ENCODE measurements around the gene ZDHHC11.
"Not testable (repeated sequence)": the region's sequence is repeated elsewhere in the genome, so short reads cannot be mapped to it uniquely, and the experiment has no call there.

Gene ZDHHC11

DNA sequence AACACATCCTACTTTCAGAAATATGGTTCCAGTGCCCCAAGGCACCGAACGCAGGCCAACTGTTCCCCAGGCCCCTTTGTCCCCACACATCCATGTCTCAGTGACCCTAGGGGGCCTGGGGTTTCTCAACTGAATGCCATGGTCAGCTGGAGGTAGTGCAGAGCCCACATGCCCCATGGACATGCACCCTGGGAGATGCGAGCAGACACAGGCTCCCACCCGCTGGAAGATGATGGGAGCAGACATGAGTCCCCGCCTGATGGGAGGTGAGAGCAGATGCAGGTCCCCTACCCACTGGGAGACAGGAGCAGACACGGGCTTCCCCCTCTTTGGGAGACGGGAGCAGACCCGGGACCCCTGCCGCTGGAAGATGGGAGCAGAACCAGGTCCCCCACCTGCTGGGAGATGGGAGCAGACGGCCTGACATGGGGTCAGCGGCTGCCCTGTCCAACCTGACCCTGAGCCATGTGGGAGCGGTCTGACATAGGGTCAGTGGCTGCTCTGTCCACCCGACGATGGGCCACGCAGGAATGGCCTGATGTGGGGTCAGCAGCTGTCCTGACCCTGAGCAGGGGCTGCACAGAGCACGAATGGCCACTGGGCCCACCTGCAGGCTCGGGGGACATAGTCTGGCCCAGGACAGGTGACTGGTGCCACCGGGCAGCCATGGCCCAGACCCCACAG, 84.7 kb downstream of the ZDHHC11 start:
- Mint-ChIP-seq H3K9me3 (no peaks in the 10 kb centered on the region), H3K27ac (no peak overlapping the region), H3K4me1 (ENCODE audit: low read depth) (no peaks in the 10 kb centered on the region), H3K27me3 (ENCODE audit: low read depth) (no peaks in the 10 kb centered on the region), H3K4me3 (no peak overlapping the region), H3K36me3 (ENCODE audit: low read depth) (no peaks in the 10 kb centered on the region)

DNA sequence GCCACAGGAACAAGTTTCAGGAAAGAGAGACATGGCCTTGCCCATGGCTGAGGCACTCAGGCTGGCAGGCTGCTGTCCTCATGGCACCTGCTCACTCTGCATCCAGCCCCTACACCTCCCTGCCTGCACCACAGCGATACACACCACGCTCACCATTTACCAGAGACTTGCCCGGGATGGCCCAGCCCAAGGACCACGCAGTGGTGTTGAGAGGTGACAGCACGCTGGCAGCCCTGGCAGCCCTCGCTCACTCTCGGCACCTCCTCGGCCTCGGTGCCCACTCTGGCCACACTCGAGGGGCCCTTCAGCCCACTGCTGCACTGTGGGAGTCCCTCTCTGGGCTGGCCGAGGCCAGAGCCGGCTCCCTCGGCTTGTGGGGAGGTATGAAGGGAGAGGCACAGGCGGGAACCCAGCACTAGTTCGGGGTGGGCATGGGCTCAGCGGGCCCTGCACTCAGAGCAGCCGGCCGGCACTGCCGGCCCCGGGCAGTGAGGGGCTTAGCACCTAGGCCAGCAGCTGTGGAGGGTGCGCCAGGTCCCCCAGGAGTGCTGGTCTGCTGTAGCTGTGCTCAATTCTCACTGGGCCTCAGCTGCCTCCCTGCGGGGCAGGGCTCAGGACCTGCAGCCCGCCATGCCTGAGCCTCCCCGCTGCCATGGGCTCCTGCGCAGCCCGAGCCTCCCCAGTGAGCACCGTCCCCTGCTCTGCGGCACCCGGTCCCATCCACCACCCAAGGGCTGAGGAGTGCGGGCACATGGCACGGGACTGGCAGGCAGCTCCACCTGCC, 86.6 kb downstream of the ZDHHC11 start:
- Mint-ChIP-seq H3K27ac (no peak overlapping the region), H3K4me3 (no peak overlapping the region)

DNA sequence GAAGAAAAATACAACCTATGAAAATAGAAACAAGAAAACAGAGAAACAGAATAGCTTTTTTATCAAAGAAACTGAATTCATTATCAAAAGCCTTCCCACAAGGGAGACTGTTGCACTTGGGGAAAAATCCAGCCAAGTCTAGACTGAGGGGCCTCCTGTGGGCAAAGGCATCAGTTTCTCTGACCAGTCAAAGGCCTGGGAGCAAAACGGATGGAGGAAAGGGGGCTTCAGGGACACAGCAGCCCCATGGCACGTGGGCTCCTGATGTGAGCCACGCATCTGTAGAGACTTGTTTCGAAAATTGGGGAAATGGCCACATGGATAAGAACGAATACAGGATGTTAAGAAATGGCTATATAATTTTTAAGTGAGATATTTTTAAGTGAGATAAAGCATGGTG, 87.4 kb downstream of the ZDHHC11 start:
- Mint-ChIP-seq H3K27me3 (ENCODE audit: low read depth) (no peaks in the 10 kb centered on the region), H3K4me3 (no peak overlapping the region), H3K36me3 (ENCODE audit: low read depth) (no peaks in the 10 kb centered on the region), H3K27ac (no peak overlapping the region), H3K4me1 (ENCODE audit: low read depth) (no peaks in the 10 kb centered on the region), H3K9me3 (no peaks in the 10 kb centered on the region)

More for the DNA sequence above, 86.6 kb downstream of the ZDHHC11 start:
- no peaks in the 10 kb centered on the region for H3K4me1 Mint-ChIP-seq (ENCODE audit: low read depth)
- no peaks in the 10 kb centered on the region for H3K27me3 Mint-ChIP-seq (ENCODE audit: low read depth)
- no peaks in the 10 kb centered on the region for H3K36me3 Mint-ChIP-seq (ENCODE audit: low read depth)
- H3K9me3 Mint-ChIP-seq = no peaks in the 10 kb centered on the region

DNA sequence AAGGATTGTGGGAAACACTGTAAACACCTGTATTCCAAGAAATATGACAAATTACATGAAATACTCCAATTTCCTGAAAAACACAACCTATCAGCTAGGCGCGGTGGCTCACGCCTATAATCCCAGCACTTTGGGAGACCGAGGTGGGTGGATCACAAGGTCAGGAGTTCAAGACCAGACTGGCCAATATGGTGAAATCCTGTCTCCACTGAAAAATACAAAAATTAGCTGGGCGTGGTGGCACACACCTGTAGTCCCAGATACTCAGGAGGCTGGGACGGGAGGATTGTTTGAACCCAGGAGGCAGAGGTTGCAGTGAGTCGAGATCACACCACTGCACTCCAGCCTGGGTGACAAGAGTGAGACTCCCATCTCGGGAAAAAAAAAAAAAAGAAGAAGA, 87.8 kb downstream of the ZDHHC11 start:
- H3K4me1 Mint-ChIP-seq (ENCODE audit: low read depth); H3K36me3 Mint-ChIP-seq (ENCODE audit: low read depth); H3K27ac Mint-ChIP-seq; H3K27me3 Mint-ChIP-seq (ENCODE audit: low read depth); H3K4me3 Mint-ChIP-seq; H3K9me3 Mint-ChIP-seq: not testable (repeated sequence)

DNA sequence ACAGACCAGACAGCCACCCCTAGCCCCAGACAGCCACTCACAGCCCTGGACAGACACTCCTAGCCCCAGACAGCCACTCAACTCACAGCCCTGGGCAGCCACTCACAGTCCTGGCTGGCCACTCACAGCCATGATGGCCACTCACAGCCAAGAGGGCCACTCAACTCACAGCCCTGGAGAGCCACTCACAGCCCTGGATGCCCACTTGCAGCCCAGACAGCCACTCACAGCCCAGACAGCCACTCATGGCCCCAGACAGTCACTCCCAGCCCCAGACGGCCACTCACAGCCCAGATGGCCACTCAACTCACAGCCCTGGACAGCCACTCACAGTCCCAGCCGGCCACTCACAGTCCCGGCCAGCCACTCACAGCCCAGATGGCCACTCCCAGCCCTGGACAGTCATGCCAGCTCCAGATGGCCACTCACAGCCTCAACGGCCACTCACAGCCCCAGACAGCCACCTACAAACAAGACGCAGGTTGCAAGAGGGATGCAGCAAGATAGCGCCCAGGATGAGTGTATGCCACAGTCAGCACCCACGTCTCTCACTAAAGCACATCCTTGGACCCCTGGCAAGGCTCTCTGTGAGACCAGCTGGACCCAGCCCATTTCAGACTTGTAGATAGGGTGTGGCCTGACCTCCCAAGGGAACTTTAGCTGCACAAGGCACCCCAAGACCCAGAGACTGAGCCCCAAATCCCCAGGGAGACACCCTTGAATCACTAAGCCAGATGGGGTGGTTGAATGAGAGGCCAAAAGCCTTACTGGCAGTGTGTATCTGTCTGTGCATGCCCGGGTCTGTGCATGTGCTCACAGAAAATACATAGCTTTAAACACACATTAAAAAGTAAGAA, 88.7 kb downstream of the ZDHHC11 start:
- H3K36me3 Mint-ChIP-seq (ENCODE audit: low read depth) = no peaks in the 10 kb centered on the region
- H3K9me3 Mint-ChIP-seq = no peaks in the 10 kb centered on the region
- H3K4me1 Mint-ChIP-seq (ENCODE audit: low read depth) = no peaks in the 10 kb centered on the region
- no peak overlapping the region for H3K4me3 Mint-ChIP-seq
- H3K27ac Mint-ChIP-seq = no peak overlapping the region
- no peaks in the 10 kb centered on the region for H3K27me3 Mint-ChIP-seq (ENCODE audit: low read depth)

DNA sequence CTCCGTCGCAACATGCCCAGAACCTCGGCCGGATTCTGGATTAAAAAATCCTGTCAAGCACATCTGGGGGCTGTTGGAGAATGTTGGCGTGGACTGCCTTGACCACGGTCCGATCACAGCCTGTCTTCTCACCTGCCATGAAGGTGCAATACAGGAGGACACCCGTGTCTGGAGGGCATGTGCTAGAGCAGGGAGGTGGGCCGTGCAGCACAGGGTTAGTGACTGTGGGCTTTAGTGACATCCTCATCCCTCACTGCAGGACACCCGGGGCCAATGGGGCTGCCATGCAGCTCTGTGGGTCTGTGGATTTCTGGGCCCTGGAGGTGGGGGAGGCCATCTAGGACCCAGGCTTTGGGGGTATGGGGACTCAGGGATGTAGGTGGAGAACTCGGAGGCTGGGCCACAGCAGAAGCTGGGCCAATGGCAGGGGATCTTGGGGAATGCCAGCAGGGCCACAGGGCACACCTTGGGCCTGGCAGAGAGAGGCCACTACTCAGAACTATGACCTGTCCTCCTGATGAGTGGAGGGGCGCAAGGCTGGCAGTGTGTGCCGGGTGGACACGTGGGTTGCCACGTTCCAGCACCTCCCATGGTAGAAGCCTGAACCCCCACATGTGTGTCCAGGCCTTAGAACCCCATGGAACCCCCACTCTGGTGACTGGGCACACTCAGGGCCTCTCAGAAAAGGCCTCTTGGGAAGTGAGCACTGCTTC, 89.6 kb downstream of the ZDHHC11 start:
- H3K27ac Mint-ChIP-seq = no peak overlapping the region
- H3K4me1 Mint-ChIP-seq (ENCODE audit: low read depth) = no peaks in the 10 kb centered on the region
- no peaks in the 10 kb centered on the region for H3K9me3 Mint-ChIP-seq
- H3K4me3 Mint-ChIP-seq = no peak overlapping the region
- no peaks in the 10 kb centered on the region for H3K36me3 Mint-ChIP-seq (ENCODE audit: low read depth)
- H3K27me3 Mint-ChIP-seq (ENCODE audit: low read depth) = no peaks in the 10 kb centered on the region

DNA sequence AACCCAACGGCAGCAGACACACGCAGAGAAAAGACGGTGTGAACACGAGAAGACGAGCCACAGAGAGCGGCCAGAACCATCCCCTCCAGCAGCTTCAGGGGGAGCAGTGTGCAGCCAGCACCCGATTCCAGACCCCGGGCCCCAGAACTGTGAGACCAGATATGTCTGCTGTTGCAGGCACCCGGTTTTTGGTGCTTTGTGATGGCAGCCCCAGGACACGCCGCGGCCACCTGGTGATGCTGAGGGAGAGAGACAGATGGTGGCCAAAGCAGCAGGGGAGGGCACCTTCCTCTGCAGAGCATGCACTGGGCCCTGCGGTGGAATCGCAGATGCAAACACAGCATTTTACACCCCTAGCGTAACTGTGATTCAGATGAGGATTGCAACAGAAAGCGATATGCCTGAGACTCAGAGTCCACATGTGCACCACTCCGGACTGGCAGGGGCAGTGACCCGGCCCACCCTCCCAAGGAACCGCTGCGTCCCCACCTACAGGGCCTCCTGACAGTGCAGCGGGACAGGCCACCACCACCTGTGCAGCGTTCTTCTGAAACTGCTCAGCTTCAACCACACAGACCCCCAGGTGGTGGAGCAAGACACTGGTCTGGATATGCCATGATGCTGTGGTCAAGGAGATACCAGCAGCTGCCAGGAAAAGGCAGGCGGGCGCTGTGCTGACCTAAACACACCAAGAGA, 90.3 kb downstream of the ZDHHC11 start:
- no peak overlapping the region for H3K4me3 Mint-ChIP-seq
- no peaks in the 10 kb centered on the region for H3K9me3 Mint-ChIP-seq
- H3K27ac Mint-ChIP-seq = no peak overlapping the region
- H3K4me1 Mint-ChIP-seq (ENCODE audit: low read depth) = no peaks in the 10 kb centered on the region
- no peaks in the 10 kb centered on the region for H3K27me3 Mint-ChIP-seq (ENCODE audit: low read depth)
- H3K36me3 Mint-ChIP-seq (ENCODE audit: low read depth) = no peaks in the 10 kb centered on the region

DNA sequence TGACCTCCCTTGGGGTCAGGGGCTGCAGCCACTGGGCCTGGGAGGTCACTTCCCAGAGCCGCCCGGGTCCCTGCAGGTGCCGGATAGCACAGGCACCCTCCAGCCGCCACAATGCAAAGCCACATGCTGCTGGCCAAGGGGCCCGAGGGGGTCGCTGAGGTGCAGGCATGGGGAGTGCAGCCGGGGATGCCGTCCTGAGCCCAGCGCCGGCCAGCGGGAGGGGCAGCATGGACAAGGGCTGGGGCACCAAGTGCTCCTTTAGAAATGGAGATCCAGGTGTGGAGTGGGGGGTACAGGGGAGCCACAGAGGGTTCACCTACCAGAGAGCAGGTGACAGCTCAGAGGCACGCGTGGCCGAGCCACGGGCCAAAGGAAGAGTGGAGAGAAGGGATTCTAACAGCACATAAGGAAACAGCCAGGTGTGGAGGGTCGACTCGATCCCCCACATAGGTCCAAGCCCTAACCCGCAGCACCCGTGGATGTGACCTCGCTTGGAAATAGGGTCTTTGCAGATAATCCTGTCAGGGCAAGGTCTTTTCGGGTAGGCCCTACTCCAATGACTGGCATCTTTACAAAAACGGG, 90.9 kb downstream of the ZDHHC11 start:
- H3K27ac Mint-ChIP-seq = no peak overlapping the region
- no peaks in the 10 kb centered on the region for H3K9me3 Mint-ChIP-seq
- no peak overlapping the region for H3K4me3 Mint-ChIP-seq
- H3K36me3 Mint-ChIP-seq (ENCODE audit: low read depth) = no peaks in the 10 kb centered on the region
- H3K27me3 Mint-ChIP-seq (ENCODE audit: low read depth) = no peaks in the 10 kb centered on the region
- H3K4me1 Mint-ChIP-seq (ENCODE audit: low read depth) = no peaks in the 10 kb centered on the region

DNA sequence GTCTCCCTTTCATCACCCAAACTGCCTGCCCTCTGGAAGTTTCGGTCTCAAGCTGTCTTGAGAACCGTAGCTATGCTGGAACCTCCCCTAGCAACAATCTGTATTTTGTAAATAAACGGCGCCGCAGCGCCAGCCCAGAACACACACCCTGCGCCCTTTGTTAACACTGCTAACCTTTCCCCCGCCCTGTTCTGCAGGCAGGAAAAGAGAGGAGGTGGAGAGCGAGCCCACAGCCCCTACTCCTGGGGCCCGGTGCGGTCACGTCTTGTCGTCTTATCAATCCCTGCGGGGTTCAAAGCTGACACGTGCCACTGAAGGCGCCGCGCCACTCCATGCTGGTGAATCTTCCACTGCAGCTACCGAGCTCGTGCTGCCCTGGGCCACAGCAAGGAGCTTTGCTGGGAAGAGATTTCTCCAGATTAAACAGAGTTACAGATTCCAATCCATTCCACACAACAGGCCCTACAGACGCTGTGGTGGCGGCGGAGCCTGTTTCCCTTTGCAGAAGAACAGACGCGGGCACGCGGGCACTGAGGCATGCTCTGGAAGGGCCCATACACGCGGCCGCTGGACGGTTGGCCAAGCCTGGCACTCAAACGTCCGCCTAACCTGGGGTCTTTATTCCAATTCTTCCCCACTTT, 91.6 kb downstream of the ZDHHC11 start:
- Mint-ChIP-seq H3K36me3 (ENCODE audit: low read depth) (no peaks in the 10 kb centered on the region), H3K4me1 (ENCODE audit: low read depth) (no peaks in the 10 kb centered on the region), H3K27me3 (ENCODE audit: low read depth) (no peaks in the 10 kb centered on the region), H3K27ac (no peak overlapping the region), H3K9me3 (no peaks in the 10 kb centered on the region), H3K4me3 (no peak overlapping the region)

DNA sequence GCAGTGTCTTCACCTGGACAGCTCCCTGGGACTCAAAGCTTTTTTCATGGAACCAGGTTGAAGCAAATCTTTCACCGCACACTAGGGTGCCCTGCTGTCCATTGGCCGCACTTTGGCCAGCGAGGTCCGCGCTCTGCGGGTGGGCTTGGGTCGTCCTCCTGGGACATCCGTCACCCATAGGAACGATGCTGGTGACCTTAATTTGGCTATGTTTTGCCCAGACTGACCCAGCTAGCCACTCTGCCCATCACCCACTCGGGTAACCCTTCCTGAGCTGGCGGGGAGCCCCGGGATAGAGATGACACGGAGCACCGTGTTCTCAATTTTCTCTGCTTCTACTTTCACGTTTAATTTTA, 92.1 kb downstream of the ZDHHC11 start:
- no peak overlapping the region for H3K4me3 Mint-ChIP-seq
- H3K27me3 Mint-ChIP-seq (ENCODE audit: low read depth) = no peaks in the 10 kb centered on the region
- H3K36me3 Mint-ChIP-seq (ENCODE audit: low read depth) = no peaks in the 10 kb centered on the region
- no peaks in the 10 kb centered on the region for H3K4me1 Mint-ChIP-seq (ENCODE audit: low read depth)
- H3K27ac Mint-ChIP-seq = no peak overlapping the region
- H3K9me3 Mint-ChIP-seq = no peaks in the 10 kb centered on the region

DNA sequence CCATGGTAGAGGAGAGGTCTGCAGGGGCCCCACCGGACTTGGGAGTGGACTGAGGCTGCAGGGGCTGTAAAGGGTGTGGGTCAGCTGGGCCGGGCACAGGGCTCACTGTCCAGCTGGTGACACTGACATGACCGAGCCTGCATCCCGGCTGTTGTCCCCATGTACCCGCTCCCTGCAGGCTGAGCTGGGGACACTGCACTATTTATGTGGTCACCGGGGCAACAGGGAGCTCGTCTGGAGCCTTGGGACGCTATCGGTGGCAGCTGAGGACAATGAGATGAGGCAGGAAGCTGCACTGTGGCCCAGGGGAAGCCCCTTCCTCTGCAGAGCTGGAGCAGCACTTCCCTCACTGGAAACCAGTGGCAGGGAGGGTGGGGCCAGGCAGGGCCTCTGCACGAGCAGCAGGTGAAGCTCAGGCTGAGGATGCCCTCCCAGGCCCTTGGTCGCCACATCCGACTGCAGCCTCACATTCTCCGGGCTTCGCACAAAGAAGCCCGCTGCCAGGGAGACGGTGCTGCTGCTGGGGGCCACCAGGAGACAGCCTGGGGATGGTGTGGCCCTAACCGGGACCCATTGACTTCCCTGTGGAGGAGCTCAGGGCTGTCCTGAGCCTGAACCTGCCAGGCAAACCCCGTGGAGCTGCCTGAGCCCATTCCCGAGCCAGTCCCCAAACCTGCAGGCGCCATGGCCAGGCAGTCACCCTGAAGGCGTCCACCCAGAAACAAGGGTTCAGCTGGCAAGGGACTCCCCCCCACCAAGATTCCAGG, 92.7 kb downstream of the ZDHHC11 start:
- Mint-ChIP-seq H3K27ac (no peak overlapping the region), H3K27me3 (ENCODE audit: low read depth) (no peaks in the 10 kb centered on the region), H3K4me3 (no peak overlapping the region), H3K9me3 (no peaks in the 10 kb centered on the region), H3K36me3 (ENCODE audit: low read depth) (no peaks in the 10 kb centered on the region), H3K4me1 (ENCODE audit: low read depth) (no peaks in the 10 kb centered on the region)

DNA sequence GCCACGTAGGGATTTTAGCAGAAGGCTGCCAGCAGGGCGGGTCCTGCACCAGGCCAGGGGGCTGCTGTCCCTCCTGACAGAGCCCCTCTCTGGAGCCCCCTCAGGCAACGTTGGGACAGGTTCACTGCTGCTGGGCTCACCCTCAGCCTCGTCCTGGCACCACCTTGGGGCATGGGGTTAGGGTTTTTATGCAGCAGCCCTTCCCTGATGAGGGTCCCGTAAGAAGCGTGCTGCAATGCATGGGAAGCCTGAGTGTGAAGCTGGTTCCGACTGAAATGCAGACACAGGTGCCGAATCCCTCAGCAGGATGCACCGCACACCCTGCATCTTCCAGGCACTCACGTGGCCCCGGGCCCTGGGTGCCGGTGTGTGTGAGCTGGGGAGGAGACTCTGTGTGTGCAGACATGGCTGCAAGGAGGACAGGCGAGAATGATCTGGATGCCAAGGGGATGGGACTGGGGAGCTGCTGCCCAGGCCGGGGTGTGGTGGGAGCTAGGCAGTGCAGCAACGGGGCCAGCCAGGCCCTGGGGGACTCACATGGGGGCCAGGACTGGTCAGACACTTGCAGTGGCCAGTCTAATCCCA, 93.3 kb downstream of the ZDHHC11 start:
- Mint-ChIP-seq H3K4me3 (no peak overlapping the region), H3K27ac (no peak overlapping the region), H3K27me3 (ENCODE audit: low read depth) (no peaks in the 10 kb centered on the region), H3K9me3 (no peaks in the 10 kb centered on the region), H3K36me3 (ENCODE audit: low read depth) (no peaks in the 10 kb centered on the region), H3K4me1 (ENCODE audit: low read depth) (no peaks in the 10 kb centered on the region)
